Vagina (tissue), 2 donors: ENCODE results near the gene TAB2.

Source experiments
- POLR2A ChIP-seq, 2 donors: fragments of 450-650 bp; IDR thresholded peaks; one replicate each; pipeline ENCODE4 v1.6.1; 2017; ENCODE audit warnings: antibody characterized with exemption in 2 of 2, mild to moderate bottlenecking in 2 of 2, moderate library complexity in 2 of 2
- POLR2AphosphoS5 ChIP-seq, 2 donors: sonication (generic); formaldehyde crosslinking; IDR thresholded peaks; one replicate each; pipeline ENCODE4 v1.9.0; 2017; ENCODE audit warnings: antibody characterized with exemption in 2 of 2, mild to moderate bottlenecking in 2 of 2, low read depth in 1 of 2; ENCODE audit not compliant: insufficient read depth in 1 of 2

- no peak for TF ChIP-seq POLR2A (IDR thresholded peaks at IDR 0.05)
- no peak for TF ChIP-seq POLR2AphosphoS5 (IDR thresholded peaks at IDR 0.05; ENCODE audit: insufficient read depth in 1 of 2, low read depth in 1 of 2)
Measured at GRCh38 chr6:149319422-149319821, 1.9 kb downstream of the TAB2 start.
